ENCODE measurements around the gene EIF2AK2. TPM values are rescaled to one million over a fixed set of nuclear protein-coding genes. Genes with fewer than 3 reads are reported as not detected.

EIF2AK2 gene
- total and polyA plus RNA-seq, 12 donors: 2.4 to 31.1 (median 23.0) TPM

GRCh38 chr2:37109523-37109922, 47.3 kb downstream of the EIF2AK2 start:
- no peak overlapping the region for H3K27ac ChIP-seq
- H3K27me3 ChIP-seq: no peaks in the 10 kb centered on the region
- DNase-seq (no peak), ATAC-seq (no peak)
- no peak overlapping the region for H3K4me3 ChIP-seq
- no peaks in the 10 kb centered on the region for H3K9me3 ChIP-seq
- H3K4me1 ChIP-seq: no peaks in the 10 kb centered on the region
- intact Hi-C loops (cut with DNase I): no loop called here
- TF ChIP-seq CTCF (IDR thresholded peaks at IDR 0.05): no peak
- H3K36me3 ChIP-seq: peaks cover 0 to 100% (median 48%) of the 10 kb centered on the region in 9 donors
- 95 to 98% methylated on average over 4 of the region's 4 CpGs for WGBS, 2 donors

GRCh38 chr2:37105150-37105549, 51.6 kb downstream of the EIF2AK2 start:
- H3K27ac ChIP-seq: no peak overlapping the region
- H3K27me3 ChIP-seq: no peaks in the 10 kb centered on the region
- no peaks in the 10 kb centered on the region for H3K9me3 ChIP-seq
- H3K36me3 ChIP-seq: peaks cover 0 to 100% (median 47%) of the 10 kb centered on the region in 9 donors
- 83 to 93% methylated on average over 5 of the region's 5 CpGs for WGBS, 2 donors
- ATAC-seq (no peak), DNase-seq (no peak)
- no peak overlapping the region for H3K4me3 ChIP-seq
- H3K4me1 ChIP-seq: no peaks in the 10 kb centered on the region
- no peak for TF ChIP-seq CTCF (IDR thresholded peaks at IDR 0.05)
- intact Hi-C loops (cut with DNase I): no loop called here

GRCh38 chr2:37104178-37104577, 52.6 kb downstream of the EIF2AK2 start:
- 95 to 99% methylated on average over 2 of the region's 2 CpGs for WGBS, 2 donors
- no peak for DNase-seq
- Histone ChIP-seq H3K4me3 (no peak overlapping the region), H3K27me3 (no peaks in the 10 kb centered on the region), H3K4me1 (no peaks in the 10 kb centered on the region), H3K36me3 (peaks cover 0 to 100% (median 40%) of the 10 kb centered on the region in 9 donors), H3K27ac (no peak overlapping the region), H3K9me3 (no peaks in the 10 kb centered on the region)
- no peak for ATAC-seq
- TF ChIP-seq CTCF (IDR thresholded peaks at IDR 0.05): no peak
- intact Hi-C loops (cut with DNase I): no loop called here

GRCh38 chr2:37102588-37102987, 54.2 kb downstream of the EIF2AK2 start:
- no peak for TF ChIP-seq CTCF (IDR thresholded peaks at IDR 0.05)
- intact Hi-C loops (cut with DNase I): no loop called here
- DNase-seq (no peak), ATAC-seq (no peak)
- WGBS, 2 donors: 93 to 97% methylated on average over 3 of the region's 3 CpGs
- Histone ChIP-seq H3K4me3 (no peak overlapping the region), H3K36me3 (peaks cover 0 to 100% (median 26%) of the 10 kb centered on the region in 9 donors), H3K4me1 (no peaks in the 10 kb centered on the region), H3K9me3 (no peaks in the 10 kb centered on the region), H3K27me3 (no peaks in the 10 kb centered on the region), H3K27ac (no peak overlapping the region)
